Measurements from ENCODE around the gene PRSS8.
"Not testable (repeated sequence)": the region's sequence is repeated elsewhere in the genome, so short reads cannot be mapped to it uniquely, and the experiment has no call there.

PRSS8 gene
- total RNA-seq: 0 to 2.9 (median 0) reads per million in 17 experiments

- DNase-seq: no peak
Observed at GRCh38 chr16:31135535-31136286, at the start of gene PRSS8. Gene PRSS8, minus strand, starts transcription at chr16:31135727. Its CDS starts 229 bp downstream, at chr16:31135498.

GRCh38 chr16:31184888-31185287 is 49.4 kb upstream of the PRSS8 start:
- DNase-seq: no peak

GRCh38 chr16:31183432-31184428 is 48.2 kb upstream of the PRSS8 start:
- no peak for DNase-seq

GRCh38 chr16:31182391-31182790 is 46.9 kb upstream of the PRSS8 start:
- DNase-seq: no peak

- DNase-seq: peak; percentile 60 to 82 (median 76)
Observed at GRCh38 chr16:31181102-31181830, 45.7 kb upstream of the PRSS8 start.

- peak; percentile 90 to 96 (median 94) for DNase-seq
Observed at GRCh38 chr16:31179747-31180459, 44.4 kb upstream of the PRSS8 start, which contains the start of gene FUS. Gene FUS, plus strand, starts transcription at chr16:31180139. Its CDS starts 76 bp downstream, at chr16:31180215.

- DNase-seq: peak in 1 of 4 experiments; percentile 12
Observed at GRCh38 chr16:31179219-31179746, 43.8 kb upstream of the PRSS8 start.

- peak; percentile 77 to 91 (median 82) for DNase-seq
Observed at GRCh38 chr16:31177136-31177535, 41.6 kb upstream of the PRSS8 start.

- DNase-seq: not testable (repeated sequence)
Observed at GRCh38 chr16:31170048-31170447, 34.5 kb upstream of the PRSS8 start.

GRCh38 chr16:31168848-31169247 is 33.3 kb upstream of the PRSS8 start:
- no peak for DNase-seq

- peak in 3 of 4 experiments; percentile 29 to 33 (median 30) for DNase-seq
Observed at GRCh38 chr16:31167315-31167714, 31.8 kb upstream of the PRSS8 start.

- DNase-seq: peak; percentile 85 to 93 (median 92)
Observed at GRCh38 chr16:31157136-31157535, 21.6 kb upstream of the PRSS8 start.

GRCh38 chr16:31150976-31151375 is 15.4 kb upstream of the PRSS8 start:
- DNase-seq: peak in 3 of 4 experiments; percentile 41 to 60 (median 47)

- peak in 3 of 4 experiments; percentile 44 to 55 (median 45) for DNase-seq
Observed at GRCh38 chr16:31149894-31150890, 14.7 kb upstream of the PRSS8 start, which contains the start of gene PRSS36. Gene PRSS36, minus strand, starts transcription at chr16:31150066. Its CDS starts 31 bp downstream, at chr16:31150035.

GRCh38 chr16:31149332-31149731 is 13.8 kb upstream of the PRSS8 start:
- peak in 3 of 4 experiments; percentile 49 to 62 (median 62) for DNase-seq

- DNase-seq: no peak
Observed at GRCh38 chr16:31148896-31149295, 13.4 kb upstream of the PRSS8 start.

GRCh38 chr16:31148281-31148728 is 12.8 kb upstream of the PRSS8 start:
- no peak for DNase-seq

GRCh38 chr16:31147574-31147973 is 12.0 kb upstream of the PRSS8 start:
- no peak for DNase-seq

- peak in 1 of 4 experiments; percentile 39 for DNase-seq
Observed at GRCh38 chr16:31145398-31145990, 10.0 kb upstream of the PRSS8 start.

Measured in suppressor macrophage (primary cell).